Activated CD8-positive, alpha-beta memory T cell treated with anti-CD3 and anti-CD28 coated beads for 48 hours (primary cell): ENCODE results near the gene SLC8A1.

Experiments used
- DNase-seq, 3 experiments: peaks; one replicate each; pipeline ENCODE4 v3.0.0-alpha.2; 2020; ENCODE audit warnings: low read depth in 2 of 3, low spot score in 2 of 3

SLC8A1 gene

DNA sequence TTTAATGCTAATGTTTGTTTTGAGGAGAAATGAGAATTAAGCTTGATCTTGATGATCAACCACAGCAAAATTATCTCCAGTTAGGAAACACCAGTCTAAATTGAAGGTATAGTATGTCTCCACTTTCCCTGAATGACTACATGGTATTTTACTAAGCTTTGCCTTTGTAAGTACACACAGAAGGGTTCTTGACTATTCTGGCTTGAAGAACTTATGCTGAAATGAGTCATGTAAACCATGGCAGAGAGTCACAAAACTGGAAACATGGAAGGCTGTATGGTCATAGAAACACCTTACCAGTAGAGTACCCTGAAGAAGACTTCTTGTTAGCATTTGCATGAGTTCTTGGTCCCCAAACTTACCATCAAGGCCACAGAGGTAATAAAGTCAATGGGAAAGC, 250.5 kb downstream of the SLC8A1 start:
- DNase-seq: no peak

GRCh38 chr2:40200366-40200915, 251.4 kb downstream of the SLC8A1 start:
- DNase-seq: no peak

- DNase-seq: no peak
Measured at GRCh38 chr2:40199771-40200170, 252.1 kb downstream of the SLC8A1 start.

- no peak for DNase-seq
Measured at GRCh38 chr2:40197121-40197520, 254.8 kb downstream of the SLC8A1 start.

GRCh38 chr2:40193670-40194026, 258.2 kb downstream of the SLC8A1 start:
- DNase-seq: no peak

- no peak for DNase-seq
Measured at GRCh38 chr2:40192864-40193669, 258.8 kb downstream of the SLC8A1 start.

GRCh38 chr2:40190457-40190856, 261.4 kb downstream of the SLC8A1 start:
- no peak for DNase-seq

GRCh38 chr2:40189881-40190280, 262.0 kb downstream of the SLC8A1 start:
- no peak for DNase-seq

GRCh38 chr2:40187054-40187453, 264.8 kb downstream of the SLC8A1 start:
- DNase-seq: no peak

DNA sequence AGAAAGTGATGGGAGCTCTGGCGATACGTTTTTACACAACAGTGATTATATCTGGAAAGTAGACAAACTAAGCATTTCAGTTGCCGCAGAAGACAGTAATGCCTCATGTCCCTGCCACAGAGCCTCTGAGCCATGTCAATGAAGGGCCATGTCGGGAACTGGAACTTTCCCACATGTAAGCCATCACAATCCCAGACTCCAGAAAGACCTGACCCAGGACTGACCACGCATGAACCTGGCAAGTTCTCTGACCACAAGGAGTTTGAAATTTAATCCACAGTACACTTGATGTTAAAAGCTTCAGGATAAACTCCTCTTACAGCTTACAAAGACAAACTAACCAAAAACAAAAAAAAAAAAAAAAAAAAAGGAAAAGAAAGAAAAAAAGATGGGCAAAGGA, 267.3 kb downstream of the SLC8A1 start:
- no peak for DNase-seq

DNA sequence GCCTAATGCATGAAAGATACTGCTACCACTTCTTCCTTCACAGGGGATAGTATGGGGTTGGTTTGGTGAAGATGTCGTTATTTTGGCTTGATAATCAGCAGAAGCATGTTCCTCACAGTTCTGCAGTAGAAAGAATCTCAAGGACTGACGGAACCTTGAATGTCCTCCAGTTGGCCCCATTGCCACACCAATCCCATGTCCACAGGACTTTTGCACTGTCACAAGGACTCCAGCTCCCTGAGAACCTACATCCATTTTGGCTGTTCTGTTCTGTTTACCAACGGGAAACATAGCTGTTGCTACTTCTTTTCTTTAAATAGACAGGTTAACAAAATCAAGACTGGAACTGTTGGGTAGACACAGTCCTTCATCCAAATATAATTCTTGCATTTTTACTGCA, 270.0 kb downstream of the SLC8A1 start:
- no peak for DNase-seq

- no peak for DNase-seq
Measured at GRCh38 chr2:40179801-40180200, 272.1 kb downstream of the SLC8A1 start.

DNA sequence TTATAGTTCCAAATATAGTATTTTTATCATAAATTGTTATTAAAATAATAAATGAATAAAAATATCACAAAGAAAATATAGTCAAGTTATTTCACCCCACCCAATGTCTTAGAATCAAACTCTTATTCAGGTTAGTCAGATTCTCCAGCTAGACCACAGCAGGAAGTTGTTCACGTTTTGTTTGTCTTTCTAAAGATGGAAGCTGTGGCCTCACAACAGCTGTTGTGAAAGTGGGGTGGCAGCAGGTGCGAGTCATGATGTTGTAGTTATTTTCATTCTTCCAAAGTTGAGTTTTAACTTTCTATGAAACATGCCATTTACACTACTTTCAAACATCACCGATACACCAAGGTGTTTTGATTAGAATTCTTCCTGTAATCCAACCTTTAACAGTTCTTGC, 272.9 kb downstream of the SLC8A1 start:
- no peak for DNase-seq

GRCh38 chr2:40178171-40178778, 273.6 kb downstream of the SLC8A1 start:
- DNase-seq: no peak

DNA sequence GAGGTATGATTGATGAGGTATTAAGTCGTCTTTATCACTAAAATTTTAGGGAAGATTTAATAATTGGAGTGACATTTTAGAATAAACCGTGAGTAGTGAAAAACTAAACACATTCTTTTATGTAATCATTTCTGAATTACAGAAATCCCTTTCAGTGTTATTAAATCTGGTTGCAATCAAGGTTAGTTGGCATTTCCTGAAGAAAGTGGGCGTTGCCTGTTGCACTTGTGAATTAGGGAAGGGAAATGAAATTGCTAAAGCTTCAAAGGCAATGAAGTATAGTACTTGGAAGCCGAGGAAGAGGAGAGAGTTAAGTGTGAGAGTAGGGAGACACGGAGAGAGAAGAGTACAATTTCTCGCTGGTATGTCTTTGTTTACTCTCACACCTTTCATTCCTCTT, 274.5 kb downstream of the SLC8A1 start:
- no peak for DNase-seq

DNA sequence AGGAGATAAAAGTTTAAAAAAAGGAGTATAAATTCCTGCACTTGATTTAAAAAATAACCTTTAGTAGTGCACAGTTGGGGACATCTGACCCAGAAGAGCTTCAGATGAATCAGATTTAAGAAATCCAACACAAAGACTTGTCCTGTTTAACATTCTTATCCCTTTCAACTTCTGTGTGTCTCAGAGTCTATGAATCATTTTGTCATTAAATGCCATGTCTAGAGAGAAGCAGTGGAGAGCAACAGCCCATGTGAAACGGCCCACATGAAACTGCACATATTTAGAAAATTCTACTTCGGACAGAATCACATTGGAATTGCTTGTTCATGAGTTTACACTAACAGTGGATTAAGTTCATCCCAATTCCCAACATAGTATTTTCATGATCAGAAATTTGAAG, 278.6 kb downstream of the SLC8A1 start:
- DNase-seq: no peak

GRCh38 chr2:40169856-40170255, 282.0 kb downstream of the SLC8A1 start:
- no peak for DNase-seq

GRCh38 chr2:40169430-40169829, 282.5 kb downstream of the SLC8A1 start:
- DNase-seq: no peak

DNA sequence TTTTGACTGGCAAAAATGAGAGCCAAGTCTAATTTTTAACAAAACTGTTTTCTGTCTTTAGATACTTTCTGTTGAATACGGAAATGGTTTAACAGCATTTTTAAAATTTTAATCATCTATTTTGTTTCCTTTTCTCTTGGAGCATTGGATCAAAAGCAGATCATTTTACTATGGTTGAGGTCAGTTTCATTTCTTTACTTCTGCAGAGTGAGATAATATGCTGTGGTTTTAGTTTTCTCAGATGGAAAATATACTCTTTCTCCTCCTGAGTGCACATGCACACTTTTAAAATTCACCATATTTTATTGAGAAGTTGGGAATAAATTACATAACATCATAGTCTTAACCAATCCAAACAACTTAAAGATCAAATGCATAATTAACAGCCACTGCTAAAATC, 283.3 kb downstream of the SLC8A1 start:
- DNase-seq: no peak

DNA sequence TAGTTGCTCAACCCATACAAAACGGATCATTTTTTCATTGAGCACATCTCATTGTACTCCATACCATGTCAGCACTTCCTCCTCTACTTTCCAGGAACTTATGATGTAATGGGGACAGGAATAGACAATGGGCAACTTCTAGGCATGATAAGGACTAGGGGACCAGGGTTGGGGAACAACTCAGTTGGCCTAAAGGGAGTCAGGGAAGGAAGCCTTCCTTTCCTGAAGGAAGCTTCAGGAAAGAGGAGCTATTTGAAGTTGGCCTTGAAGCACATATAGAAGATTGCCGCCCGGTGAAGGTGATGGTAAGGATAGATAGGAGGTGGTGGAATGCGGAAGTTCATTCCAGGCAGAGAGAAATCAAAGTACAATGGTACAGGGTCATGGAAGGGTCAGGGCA, 283.9 kb downstream of the SLC8A1 start:
- DNase-seq: no peak

GRCh38 chr2:40166006-40166405, 285.9 kb downstream of the SLC8A1 start:
- no peak for DNase-seq

GRCh38 chr2:40165509-40165844, 286.4 kb downstream of the SLC8A1 start:
- no peak for DNase-seq
